Liver (tissue), 10 donors: ENCODE measurements around the gene GNG12. TPM values are rescaled to one million over a fixed set of nuclear protein-coding genes. Genes with fewer than 3 reads are reported as not detected.

Source experiments
- DNase-seq: peaks from one replicate; pipeline ENCODE4 v3.0.0-alpha.2; 2017; ENCODE audit warnings: low spot score
- H3K27ac ChIP-seq, 2 donors: one replicate each; pipeline ENCODE4 v1.7.0; 2013; ENCODE audit warnings: inconsistent platforms in 2 of 2, low read length in 2 of 2, control low read depth in 1 of 2, low read depth in 1 of 2, mild to moderate bottlenecking in 1 of 2
- H3K27me3 ChIP-seq, 4 donors: one replicate each; pipeline versions ENCODE4 v1.6.1 to v1.7.0; 2013; ENCODE audit warnings: low read length in 3 of 4, inconsistent platforms in 1 of 4, mild to moderate bottlenecking in 1 of 4, moderate library complexity in 1 of 4; ENCODE audit not compliant: control insufficient read depth in 4 of 4, insufficient read depth in 4 of 4
- H3K36me3 ChIP-seq, 4 donors: one replicate each; pipeline versions ENCODE4 v1.6.1 to v1.7.0; 2013; ENCODE audit warnings: low read length in 3 of 4, mild to moderate bottlenecking in 3 of 4, low read depth in 1 of 4, moderate library complexity in 1 of 4; ENCODE audit not compliant: control insufficient read depth in 4 of 4, insufficient read depth in 3 of 4
- H3K4me1 ChIP-seq, 4 donors: one replicate each; pipeline versions ENCODE4 v1.6.1 to v1.7.0; 2013; ENCODE audit warnings: low read length in 3 of 4, mild to moderate bottlenecking in 3 of 4, moderate library complexity in 1 of 4; ENCODE audit not compliant: control insufficient read depth in 4 of 4, insufficient read depth in 4 of 4
- H3K4me3 ChIP-seq, 3 donors: one replicate each; pipeline versions ENCODE4 v1.6.1 to v1.7.0; 2013; ENCODE audit warnings: low read length in 3 of 3, control low read depth in 1 of 3, low read depth in 1 of 3, mild to moderate bottlenecking in 1 of 3
- H3K9ac ChIP-seq, 2 donors: one replicate each; pipeline ENCODE4 v1.7.0; 2013; ENCODE audit warnings: low read length in 2 of 2, mild to moderate bottlenecking in 2 of 2, moderate library complexity in 2 of 2, control low read depth in 1 of 2, low read depth in 1 of 2
- H3K9me3 ChIP-seq, 4 donors: one replicate each; pipeline versions ENCODE4 v1.6.1 to v1.7.0; 2013; ENCODE audit warnings: low read length in 3 of 4; ENCODE audit not compliant: control insufficient read depth in 4 of 4
- EGR1 ChIP-seq, 2 donors: IDR thresholded peaks; 2 replicates each; pipeline ENCODE4 v1.6.1; 2016 to 2018; ENCODE audit warnings: antibody characterized with exemption in 2 of 2, low read depth in 2 of 2
- FOXA1 ChIP-seq: IDR thresholded peaks from 2 replicates; pipeline ENCODE4 v1.6.1; 2016; ENCODE audit warnings: antibody characterized with exemption
- FOXA2 ChIP-seq: IDR thresholded peaks from 2 replicates; pipeline ENCODE4 v1.6.1; 2016; ENCODE audit warnings: antibody characterized with exemption
- GABPA ChIP-seq, 2 donors: IDR thresholded peaks in 1 of 2; conservative IDR thresholded peaks in 1 of 2; 2 replicates each; pipeline ENCODE4 v1.6.1; 2016; ENCODE audit warnings: antibody characterized with exemption in 2 of 2, mild to moderate bottlenecking in 1 of 2, moderate library complexity in 1 of 2
- HNF4A ChIP-seq, 2 donors: conservative IDR thresholded peaks; 2 replicates each; pipeline ENCODE4 v1.6.1; 2016; ENCODE audit warnings: antibody characterized with exemption in 2 of 2, mild to moderate bottlenecking in 2 of 2
- NR2F2 ChIP-seq: IDR thresholded peaks from 2 replicates; pipeline ENCODE4 v1.6.1; 2016; ENCODE audit warnings: antibody characterized with exemption
- RAD21 ChIP-seq, 2 donors: IDR thresholded peaks; 2 replicates each; pipeline ENCODE4 v1.6.1; 2016; ENCODE audit warnings: antibody characterized with exemption in 2 of 2, mild to moderate bottlenecking in 2 of 2
- REST ChIP-seq: IDR thresholded peaks from 2 replicates; pipeline ENCODE4 v1.6.1; 2016; ENCODE audit warnings: antibody characterized with exemption, mild to moderate bottlenecking
- RXRA ChIP-seq, 2 donors: IDR thresholded peaks; 2 replicates each; pipeline ENCODE4 v1.6.1; 2017 to 2018; ENCODE audit warnings: antibody characterized with exemption in 2 of 2, mild to moderate bottlenecking in 1 of 2
- SP1 ChIP-seq: IDR thresholded peaks from 2 replicates; pipeline ENCODE4 v1.6.1; 2018; ENCODE audit warnings: antibody characterized with exemption, mild to moderate bottlenecking
- TAF1 ChIP-seq: conservative IDR thresholded peaks from 2 replicates; pipeline ENCODE4 v1.6.1; 2016; ENCODE audit warnings: antibody characterized with exemption, mild to moderate bottlenecking
- WGBS: extraction: QIAGEN DNeasy Blood & Tissue Kit; methylation state at CpG from one replicate; pipeline ENCODE4 v1.1.7; 2013; 5-methylcytosine and 5-hydroxymethylcytosine counted together
- polyA plus RNA-seq, 2 donors: library from polyadenylated mRNA; stranded (reverse) in 1 of 2; unstranded in 1 of 2; fragments of 200-250 nt in 1 of 2; fragments of >200 nt in 1 of 2; fragmentation: Nextera tagmentation in 1 of 2; extraction: Ambion mirVana in 1 of 2; gene quantifications; one replicate each; pipeline versions ENCODE4 v1.2.1 to v1.2.3, GENCODE V29; 2013 to 2015
- small RNA-seq: library from RNA; depleted of rRNA; stranded (forward); fragments of <200 nt; gene quantifications from one replicate; pipeline ENCODE3, GENCODE V24; 2014
- total RNA-seq, 2 donors: library from RNA; depleted of rRNA; stranded (reverse); fragments of >200 nt; gene quantifications; one replicate each; pipeline ENCODE4 v1.2.3, GENCODE V29; 2014
- donor health status: healthy.
- donor health status: healthy.
- donor health status: healthy.
- donor health status: healthy.
- donor health status: healthy.

Gene GNG12
- total and polyA plus RNA-seq, 4 donors, result 15.4 to 26.1 (median 19.7) TPM

GRCh38 chr1:67652800-67653199 lies 180.5 kb downstream of the GNG12 start:
- DNase-seq, result no peak
- Histone ChIP-seq H3K4me1 (peaks cover 0 to 5% (median 4%) of the 10 kb centered on the region in 4 donors), H3K27ac (no peak overlapping the region), H3K9me3 (no peaks in the 10 kb centered on the region), H3K36me3 (no peaks in the 10 kb centered on the region), H3K9ac (no peak overlapping the region), H3K27me3 (no peaks in the 10 kb centered on the region), H3K4me3 (no peak overlapping the region)
- 82% methylated on average over 2 of the region's 2 CpGs for WGBS
- TF ChIP-seq TAF1 (no peak), FOXA1 (no peak), RXRA (IDR thresholded peaks at IDR 0.05) (no peak), EGR1 (IDR thresholded peaks at IDR 0.05; ENCODE audit: low read depth in 2 of 2) (no peak), FOXA2 (no peak), NR2F2 (no peak), GABPA (IDR thresholded peaks at IDR 0.05 in 1 of 2, conservative IDR thresholded peaks at IDR 0.05 in 1 of 2) (no peak), SP1 (no peak), RAD21 (IDR thresholded peaks at IDR 0.05) (no peak), HNF4A (conservative IDR thresholded peaks at IDR 0.05) (no peak), REST (no peak)

Small RNAs within 50 kb of the gene (small RNA-seq; reads per million reads assigned to genes)
- gene RN7SL392P (not detected), gene RNU7-80P (not detected)

Other genes with a start within 250 kb of the GNG12 start
- gene GADD45A, start 148.3 kb downstream of the GNG12 start, total RNA-seq, result 10 to 100 TPM; 29.7 to 57.9 TPM
- 10 to 100 TPM; 26.3 to 37.1 TPM for gene GADD45A, start 148.3 kb downstream of the GNG12 start, polyA plus RNA-seq
- under 1 TPM in 1 of 2 donors, not detected in 1; 0.92 TPM for gene DIRAS3, start 217.2 kb upstream of the GNG12 start, total RNA-seq
- 1 to 10 TPM; 1.9 to 2.3 TPM for gene DIRAS3, start 217.2 kb upstream of the GNG12 start, polyA plus RNA-seq